Liver (tissue), 9 donors: ENCODE results near the gene KAT6B. TPM values are rescaled to one million over a fixed set of nuclear protein-coding genes. Genes with fewer than 3 reads are reported as not detected.

ENCODE experiments used
- DNase-seq: peaks from one replicate; pipeline ENCODE4 v3.0.0-alpha.2; 2017; ENCODE audit warnings: low spot score
- H3K27ac ChIP-seq, 2 donors: one replicate each; pipeline ENCODE4 v1.7.0; 2013; ENCODE audit warnings: inconsistent platforms in 2 of 2, low read length in 2 of 2, control low read depth in 1 of 2, low read depth in 1 of 2, mild to moderate bottlenecking in 1 of 2
- H3K27me3 ChIP-seq, 4 donors: one replicate each; pipeline versions ENCODE4 v1.6.1 to v1.7.0; 2013; ENCODE audit warnings: low read length in 3 of 4, inconsistent platforms in 1 of 4, mild to moderate bottlenecking in 1 of 4, moderate library complexity in 1 of 4; ENCODE audit not compliant: control insufficient read depth in 4 of 4, insufficient read depth in 4 of 4
- H3K36me3 ChIP-seq, 4 donors: one replicate each; pipeline versions ENCODE4 v1.6.1 to v1.7.0; 2013; ENCODE audit warnings: low read length in 3 of 4, mild to moderate bottlenecking in 3 of 4, low read depth in 1 of 4, moderate library complexity in 1 of 4; ENCODE audit not compliant: control insufficient read depth in 4 of 4, insufficient read depth in 3 of 4
- H3K4me1 ChIP-seq, 4 donors: one replicate each; pipeline versions ENCODE4 v1.6.1 to v1.7.0; 2013; ENCODE audit warnings: low read length in 3 of 4, mild to moderate bottlenecking in 3 of 4, moderate library complexity in 1 of 4; ENCODE audit not compliant: control insufficient read depth in 4 of 4, insufficient read depth in 4 of 4
- H3K4me3 ChIP-seq, 3 donors: one replicate each; pipeline versions ENCODE4 v1.6.1 to v1.7.0; 2013; ENCODE audit warnings: low read length in 3 of 3, control low read depth in 1 of 3, low read depth in 1 of 3, mild to moderate bottlenecking in 1 of 3
- H3K9ac ChIP-seq, 2 donors: one replicate each; pipeline ENCODE4 v1.7.0; 2013; ENCODE audit warnings: low read length in 2 of 2, mild to moderate bottlenecking in 2 of 2, moderate library complexity in 2 of 2, control low read depth in 1 of 2, low read depth in 1 of 2
- H3K9me3 ChIP-seq, 4 donors: one replicate each; pipeline versions ENCODE4 v1.6.1 to v1.7.0; 2013; ENCODE audit warnings: low read length in 3 of 4; ENCODE audit not compliant: control insufficient read depth in 4 of 4
- FOXA1 ChIP-seq: IDR thresholded peaks from 2 replicates; pipeline ENCODE4 v1.6.1; 2016; ENCODE audit warnings: antibody characterized with exemption
- FOXA2 ChIP-seq: IDR thresholded peaks from 2 replicates; pipeline ENCODE4 v1.6.1; 2016; ENCODE audit warnings: antibody characterized with exemption
- GABPA ChIP-seq, 2 donors: IDR thresholded peaks in 1 of 2; conservative IDR thresholded peaks in 1 of 2; 2 replicates each; pipeline ENCODE4 v1.6.1; 2016; ENCODE audit warnings: antibody characterized with exemption in 2 of 2, mild to moderate bottlenecking in 1 of 2, moderate library complexity in 1 of 2
- HNF4A ChIP-seq, 2 donors: conservative IDR thresholded peaks; 2 replicates each; pipeline ENCODE4 v1.6.1; 2016; ENCODE audit warnings: antibody characterized with exemption in 2 of 2, mild to moderate bottlenecking in 2 of 2
- HNF4G ChIP-seq: IDR thresholded peaks from 2 replicates; pipeline ENCODE4 v1.6.1; 2016; ENCODE audit warnings: antibody characterized with exemption
- JUND ChIP-seq, 2 donors: IDR thresholded peaks; 2 replicates each; pipeline ENCODE4 v1.6.1; 2016; ENCODE audit warnings: antibody characterized with exemption in 2 of 2
- RAD21 ChIP-seq, 2 donors: IDR thresholded peaks; 2 replicates each; pipeline ENCODE4 v1.6.1; 2016; ENCODE audit warnings: antibody characterized with exemption in 2 of 2, mild to moderate bottlenecking in 2 of 2
- SP1 ChIP-seq: IDR thresholded peaks from 2 replicates; pipeline ENCODE4 v1.6.1; 2018; ENCODE audit warnings: antibody characterized with exemption, mild to moderate bottlenecking
- WGBS: extraction: QIAGEN DNeasy Blood & Tissue Kit; methylation state at CpG from one replicate; pipeline ENCODE4 v1.1.7; 2013; 5-methylcytosine and 5-hydroxymethylcytosine counted together
- polyA plus RNA-seq, 2 donors: library from polyadenylated mRNA; stranded (reverse) in 1 of 2; unstranded in 1 of 2; fragments of 200-250 nt in 1 of 2; fragments of >200 nt in 1 of 2; fragmentation: Nextera tagmentation in 1 of 2; extraction: Ambion mirVana in 1 of 2; gene quantifications; one replicate each; pipeline versions ENCODE4 v1.2.1 to v1.2.3, GENCODE V29; 2013 to 2015
- total RNA-seq, 2 donors: library from RNA; depleted of rRNA; stranded (reverse); fragments of >200 nt; gene quantifications; one replicate each; pipeline ENCODE4 v1.2.3, GENCODE V29; 2014
- TF ChIP-seq, protein P1 (sequence below): fragments of 150-350 bp; IDR thresholded peaks from 2 replicates; pipeline ENCODE4 v1.5.1; 2017; ENCODE audit warnings: improper control_type of control experiment, low read depth, low read length; ENCODE audit not compliant: missing input control
- TF ChIP-seq, protein P2 (sequence below): IDR thresholded peaks from 2 replicates; pipeline ENCODE4 v1.6.1; 2016; ENCODE audit warnings: antibody characterized with exemption
- TF ChIP-seq, protein P3 (sequence below): IDR thresholded peaks from 2 replicates; pipeline ENCODE4 v1.6.1; 2016; ENCODE audit warnings: antibody characterized with exemption
- donor health status: healthy.
- donor health status: healthy.
- donor health status: healthy.
- donor health status: healthy.
- donor health status: healthy.

The KAT6B gene
- total and polyA plus RNA-seq, 4 donors: 2.0 to 21.2 (median 8.8) TPM

GRCh38 chr10:75043256-75044131 is 217.1 kb downstream of the KAT6B start (continued):
- TF ChIP-seq, protein P1, sequence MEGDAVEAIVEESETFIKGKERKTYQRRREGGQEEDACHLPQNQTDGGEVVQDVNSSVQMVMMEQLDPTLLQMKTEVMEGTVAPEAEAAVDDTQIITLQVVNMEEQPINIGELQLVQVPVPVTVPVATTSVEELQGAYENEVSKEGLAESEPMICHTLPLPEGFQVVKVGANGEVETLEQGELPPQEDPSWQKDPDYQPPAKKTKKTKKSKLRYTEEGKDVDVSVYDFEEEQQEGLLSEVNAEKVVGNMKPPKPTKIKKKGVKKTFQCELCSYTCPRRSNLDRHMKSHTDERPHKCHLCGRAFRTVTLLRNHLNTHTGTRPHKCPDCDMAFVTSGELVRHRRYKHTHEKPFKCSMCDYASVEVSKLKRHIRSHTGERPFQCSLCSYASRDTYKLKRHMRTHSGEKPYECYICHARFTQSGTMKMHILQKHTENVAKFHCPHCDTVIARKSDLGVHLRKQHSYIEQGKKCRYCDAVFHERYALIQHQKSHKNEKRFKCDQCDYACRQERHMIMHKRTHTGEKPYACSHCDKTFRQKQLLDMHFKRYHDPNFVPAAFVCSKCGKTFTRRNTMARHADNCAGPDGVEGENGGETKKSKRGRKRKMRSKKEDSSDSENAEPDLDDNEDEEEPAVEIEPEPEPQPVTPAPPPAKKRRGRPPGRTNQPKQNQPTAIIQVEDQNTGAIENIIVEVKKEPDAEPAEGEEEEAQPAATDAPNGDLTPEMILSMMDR: no peak
- TF ChIP-seq FOXA2: no peak
- TF ChIP-seq, protein P2, sequence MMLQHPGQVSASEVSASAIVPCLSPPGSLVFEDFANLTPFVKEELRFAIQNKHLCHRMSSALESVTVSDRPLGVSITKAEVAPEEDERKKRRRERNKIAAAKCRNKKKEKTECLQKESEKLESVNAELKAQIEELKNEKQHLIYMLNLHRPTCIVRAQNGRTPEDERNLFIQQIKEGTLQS: no peak
- TF ChIP-seq HNF4G: no peak
- TF ChIP-seq RAD21 (IDR thresholded peaks at IDR 0.05): no peak
- no peak for TF ChIP-seq FOXA1
- TF ChIP-seq GABPA (IDR thresholded peaks at IDR 0.05 in 1 of 2, conservative IDR thresholded peaks at IDR 0.05 in 1 of 2): no peak
- TF ChIP-seq, protein P3, sequence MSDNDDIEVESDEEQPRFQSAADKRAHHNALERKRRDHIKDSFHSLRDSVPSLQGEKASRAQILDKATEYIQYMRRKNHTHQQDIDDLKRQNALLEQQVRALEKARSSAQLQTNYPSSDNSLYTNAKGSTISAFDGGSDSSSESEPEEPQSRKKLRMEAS: no peak
- TF ChIP-seq SP1: no peak

DNA sequence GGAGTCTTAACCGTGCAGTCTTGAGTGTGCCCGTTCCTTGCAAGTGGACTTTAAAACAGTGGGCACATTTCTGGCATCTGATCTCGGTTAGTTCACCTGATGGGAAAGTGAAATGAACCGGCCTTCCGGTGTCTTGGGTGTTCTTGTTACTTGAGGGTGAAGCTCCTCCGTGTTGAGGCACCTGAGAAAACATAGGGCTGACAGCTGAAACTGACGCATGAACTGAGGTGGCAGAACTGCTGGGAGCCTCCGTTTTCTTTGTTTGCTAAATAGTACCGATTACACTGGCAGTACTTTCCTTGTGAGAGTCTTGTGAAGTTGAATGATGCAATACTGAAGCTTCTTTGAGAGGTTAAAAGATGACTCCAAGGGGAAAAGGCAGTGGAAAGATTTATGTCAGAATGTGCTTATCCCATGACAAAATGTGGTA is 222.3 kb downstream of the KAT6B start:
- DNase-seq: no peak
- WGBS: 85% methylated on average over 9 of the region's 9 CpGs

GRCh38 chr10:75049316-75050148 is 223.1 kb downstream of the KAT6B start:
- Histone ChIP-seq H3K27ac (no peak overlapping the region), H3K4me1 (no peaks in the 10 kb centered on the region), H3K27me3 (no peaks in the 10 kb centered on the region), H3K4me3 (no peak overlapping the region), H3K9ac (no peak overlapping the region), H3K9me3 (no peaks in the 10 kb centered on the region), H3K36me3 (no peaks in the 10 kb centered on the region)
- WGBS: 85% methylated on average over 19 of the region's 19 CpGs
- no peak for TF ChIP-seq JUND (IDR thresholded peaks at IDR 0.05)
- no peak for DNase-seq

More for the DNA sequence above, 222.3 kb downstream of the KAT6B start:
- H3K4me3 ChIP-seq: no peak overlapping the region
- H3K9ac ChIP-seq: no peak overlapping the region
- no peak for TF ChIP-seq GABPA (IDR thresholded peaks at IDR 0.05 in 1 of 2, conservative IDR thresholded peaks at IDR 0.05 in 1 of 2)
- no peak for TF ChIP-seq HNF4A (conservative IDR thresholded peaks at IDR 0.05)
- TF ChIP-seq HNF4G: no peak
- H3K9me3 ChIP-seq: peaks cover 0 to under 1% (median 0%) of the 10 kb centered on the region in 4 donors
- no peak overlapping the region for H3K27ac ChIP-seq
- H3K36me3 ChIP-seq: no peaks in the 10 kb centered on the region
- no peaks in the 10 kb centered on the region for H3K4me1 ChIP-seq
- no peaks in the 10 kb centered on the region for H3K27me3 ChIP-seq
